ENCODE data around the gene NT5DC3.

DNA sequence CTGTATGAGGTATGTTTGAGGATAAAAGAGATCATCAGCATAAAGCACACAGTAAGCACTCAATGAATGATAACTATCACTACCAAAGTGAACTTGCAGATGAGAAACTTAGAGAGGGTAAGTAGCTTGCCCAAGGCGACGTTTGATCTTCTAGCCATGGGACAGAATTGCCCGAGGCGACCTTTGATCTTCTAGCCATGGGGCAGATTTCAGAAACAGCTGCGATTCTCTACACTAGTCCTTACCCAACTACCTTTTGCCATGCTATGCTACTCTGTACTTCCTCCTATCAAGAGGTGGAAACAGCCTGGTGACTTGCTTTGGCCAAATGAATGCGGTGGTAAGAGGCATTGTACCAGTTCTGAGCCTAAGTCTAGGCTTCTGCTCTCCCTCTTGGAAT lies 23.7 kb upstream of the NT5DC3 start:
- TF ChIP-seq POLR2AphosphoS5 (IDR thresholded peaks at IDR 0.05; ENCODE audit: low read depth, low read length), result no peak
- TF ChIP-seq POLR2A (IDR thresholded peaks at IDR 0.05; ENCODE audit: low read depth, low read length), result no peak
